GM12865 (cell line): Measurements from ENCODE around the gene CARD11.
"Not testable (repeated sequence)": the region's sequence is repeated elsewhere in the genome, so short reads cannot be mapped to it uniquely, and the experiment has no call there.

Source experiments
- DNase-seq: peaks from one replicate; pipeline ENCODE4 v3.0.0; 2010; ENCODE audit warnings: low read depth
- H3K4me3 ChIP-seq: 2 replicates; pipeline ENCODE4 v1.5.1; 2011; ENCODE audit warnings: mild to moderate bottlenecking, low read depth, low read length, control low read depth
- TF ChIP-seq, protein P1 (sequence below): IDR thresholded peaks from 2 replicates; pipeline ENCODE4 v1.5.1; 2011; ENCODE audit warnings: low read length, control low read depth, low read depth, inconsistent platforms; ENCODE audit not compliant: insufficient read depth; ENCODE audit errors: missing control alignments

CARD11 gene

DNA sequence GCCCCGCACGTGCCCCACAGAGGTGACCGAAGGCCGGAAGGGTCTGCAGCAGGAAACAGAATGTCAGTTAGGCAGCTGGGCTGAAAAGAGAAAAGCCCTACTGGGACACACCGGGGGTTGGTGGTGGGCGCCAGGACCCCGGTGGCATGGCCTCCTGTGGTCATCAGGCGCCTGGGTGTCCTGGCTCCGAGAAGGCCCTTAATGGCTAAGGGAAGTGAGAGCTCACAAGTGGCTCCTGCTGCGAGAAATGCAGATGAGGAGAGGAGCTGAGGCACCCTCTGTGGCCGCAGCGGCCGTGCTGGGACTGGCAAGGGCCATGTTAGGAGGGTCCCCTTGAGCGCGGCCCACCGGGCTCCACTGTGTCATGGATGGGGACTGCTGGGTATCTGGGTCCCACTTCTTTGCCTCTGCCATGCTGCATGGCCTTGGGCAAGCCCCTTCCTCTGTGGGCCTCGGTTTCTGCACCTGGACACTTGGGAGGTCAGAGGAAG is 120.3 kb downstream of the CARD11 start:
- no peak overlapping the region for H3K4me3 ChIP-seq
- TF ChIP-seq, protein P1, sequence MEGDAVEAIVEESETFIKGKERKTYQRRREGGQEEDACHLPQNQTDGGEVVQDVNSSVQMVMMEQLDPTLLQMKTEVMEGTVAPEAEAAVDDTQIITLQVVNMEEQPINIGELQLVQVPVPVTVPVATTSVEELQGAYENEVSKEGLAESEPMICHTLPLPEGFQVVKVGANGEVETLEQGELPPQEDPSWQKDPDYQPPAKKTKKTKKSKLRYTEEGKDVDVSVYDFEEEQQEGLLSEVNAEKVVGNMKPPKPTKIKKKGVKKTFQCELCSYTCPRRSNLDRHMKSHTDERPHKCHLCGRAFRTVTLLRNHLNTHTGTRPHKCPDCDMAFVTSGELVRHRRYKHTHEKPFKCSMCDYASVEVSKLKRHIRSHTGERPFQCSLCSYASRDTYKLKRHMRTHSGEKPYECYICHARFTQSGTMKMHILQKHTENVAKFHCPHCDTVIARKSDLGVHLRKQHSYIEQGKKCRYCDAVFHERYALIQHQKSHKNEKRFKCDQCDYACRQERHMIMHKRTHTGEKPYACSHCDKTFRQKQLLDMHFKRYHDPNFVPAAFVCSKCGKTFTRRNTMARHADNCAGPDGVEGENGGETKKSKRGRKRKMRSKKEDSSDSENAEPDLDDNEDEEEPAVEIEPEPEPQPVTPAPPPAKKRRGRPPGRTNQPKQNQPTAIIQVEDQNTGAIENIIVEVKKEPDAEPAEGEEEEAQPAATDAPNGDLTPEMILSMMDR: no peak
- no peak for DNase-seq

GRCh38 chr7:2922866-2923265 is 120.8 kb downstream of the CARD11 start:
- no peak overlapping the region for H3K4me3 ChIP-seq
- TF ChIP-seq, protein P1: no peak
- no peak for DNase-seq

- H3K4me3 ChIP-seq: no peak overlapping the region
- no peak for DNase-seq
- TF ChIP-seq, protein P1: no peak
Measured at GRCh38 chr7:2922348-2922691, 121.3 kb downstream of the CARD11 start.

DNA sequence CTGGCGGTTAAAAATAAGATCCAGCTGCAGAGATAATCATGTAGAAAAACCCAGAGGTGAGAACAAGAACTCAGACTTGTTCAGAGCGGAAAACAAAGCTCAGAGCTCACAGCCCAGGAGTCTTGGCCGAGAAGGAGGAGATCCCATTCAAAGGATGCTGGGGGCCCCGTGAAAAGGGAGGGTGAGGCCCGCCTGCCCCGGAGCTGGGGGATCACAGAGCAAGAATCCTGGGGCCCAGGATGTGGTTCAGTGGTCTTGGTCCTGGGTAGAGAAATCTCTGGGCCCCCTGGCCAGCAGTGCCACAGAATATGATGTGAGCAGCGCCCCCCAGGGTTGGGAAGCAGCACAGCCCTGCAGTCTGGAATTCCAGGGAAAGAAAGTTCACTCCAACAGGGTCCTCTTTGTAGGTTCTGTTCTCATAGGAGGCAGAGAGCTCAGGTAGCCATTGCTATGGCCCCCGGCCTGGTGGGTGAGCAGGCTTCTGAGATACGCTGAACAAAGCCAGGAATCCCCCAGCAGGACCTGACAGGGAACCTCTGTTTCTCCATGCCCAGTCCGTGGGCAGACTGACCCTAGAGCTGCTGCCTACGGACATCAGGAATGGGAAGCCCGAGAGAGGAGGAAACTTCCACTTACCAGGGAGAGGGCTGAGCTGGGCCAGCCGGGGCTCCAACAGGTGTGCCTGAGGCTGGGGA is 121.9 kb downstream of the CARD11 start:
- TF ChIP-seq, protein P1: no peak
- no peak overlapping the region for H3K4me3 ChIP-seq
- DNase-seq: no peak

GRCh38 chr7:2920956-2921652 is 122.6 kb downstream of the CARD11 start:
- no peak for DNase-seq
- TF ChIP-seq, protein P1: no peak

GRCh38 chr7:2920480-2920879 is 123.2 kb downstream of the CARD11 start:
- DNase-seq, H3K4me3 ChIP-seq: not testable (repeated sequence)

More at GRCh38 chr7:2920956-2921652, 122.6 kb downstream of the CARD11 start:
- no peak overlapping the region for H3K4me3 ChIP-seq

- DNase-seq: no peak
- no peak overlapping the region for H3K4me3 ChIP-seq
- TF ChIP-seq, protein P1: no peak
Measured at GRCh38 chr7:2920041-2920440, 123.6 kb downstream of the CARD11 start.
